Memory B cell (primary cell): ENCODE results near the gene GIT2.
"Not testable (repeated sequence)": the region's sequence is repeated elsewhere in the genome, so short reads cannot be mapped to it uniquely, and the experiment has no call there.

Experiments used
- ATAC-seq: fragments of 150-1000 bp; cut with Tn5 transposase; 2 replicates; pipeline ENCODE4 v1.10.0; 2021; ENCODE audit warnings: low read depth, mild to moderate bottlenecking, moderate library complexity
- DNase-seq, 2 donors: peaks; one replicate each; pipeline ENCODE4 v3.0.0; 2022; ENCODE audit warnings: low spot score in 2 of 2
- H3K27ac Mint-ChIP-seq: one replicate; pipeline ENCODE4 v1.8.0; 2022; ENCODE audit warnings: mild to moderate bottlenecking, moderate library complexity, mixed read lengths
- H3K27me3 Mint-ChIP-seq: one replicate; pipeline ENCODE4 v1.8.0; 2022; ENCODE audit warnings: mixed read lengths
- H3K36me3 Mint-ChIP-seq: one replicate; pipeline ENCODE4 v1.8.0; 2022; ENCODE audit warnings: mild to moderate bottlenecking, mixed read lengths
- H3K4me1 Mint-ChIP-seq: one replicate; pipeline ENCODE4 v1.8.0; 2022; ENCODE audit warnings: mixed read lengths
- H3K4me3 Mint-ChIP-seq: one replicate; pipeline ENCODE4 v1.8.0; 2022; ENCODE audit warnings: mild to moderate bottlenecking, moderate library complexity, mixed read lengths
- H3K9me3 Mint-ChIP-seq: one replicate; pipeline ENCODE4 v1.8.0; 2022; ENCODE audit warnings: mixed read lengths

GIT2 gene

GRCh38 chr12:109998904-109999648, 2.9 kb upstream of the GIT2 start, which contains the start of gene ANKRD13A:
TSS of gene ANKRD13A (plus strand) at chr12:109999430. CDS start at chr12:109999689, 259 bp downstream.
- peak within 1 kb of the TSS; percentile 99 for H3K27ac Mint-ChIP-seq
- ATAC-seq = peak; percentile 56
- peaks cover 7% of the 10 kb centered on the region for H3K36me3 Mint-ChIP-seq
- H3K9me3 Mint-ChIP-seq = no peaks in the 10 kb centered on the region
- H3K27me3 Mint-ChIP-seq = no peaks in the 10 kb centered on the region
- DNase-seq = peak; percentile 90 to 94
- H3K4me1 Mint-ChIP-seq = peaks cover 41% of the 10 kb centered on the region
- peak within 1 kb of the TSS; percentile 100 for H3K4me3 Mint-ChIP-seq

GRCh38 chr12:109998241-109998903, 2.2 kb upstream of the GIT2 start:
- DNase-seq = no peak
- Mint-ChIP-seq H3K9me3 (no peaks in the 10 kb centered on the region), H3K4me1 (peaks cover 38% of the 10 kb centered on the region), H3K4me3 (peak overlapping the region; percentile 97), H3K27ac (peak overlapping the region; percentile 99), H3K36me3 (peaks cover 5% of the 10 kb centered on the region), H3K27me3 (no peaks in the 10 kb centered on the region)
- no peak for ATAC-seq

GRCh38 chr12:109997393-109997792, 1.2 kb upstream of the GIT2 start:
- peak overlapping the region; percentile 21 for H3K27ac Mint-ChIP-seq
- peaks cover 35% of the 10 kb centered on the region for H3K4me1 Mint-ChIP-seq
- DNase-seq = no peak
- ATAC-seq = no peak
- peak overlapping the region; percentile 41 for H3K4me3 Mint-ChIP-seq
- peaks cover 2% of the 10 kb centered on the region for H3K36me3 Mint-ChIP-seq
- H3K27me3 Mint-ChIP-seq = no peaks in the 10 kb centered on the region
- no peaks in the 10 kb centered on the region for H3K9me3 Mint-ChIP-seq

DNA sequence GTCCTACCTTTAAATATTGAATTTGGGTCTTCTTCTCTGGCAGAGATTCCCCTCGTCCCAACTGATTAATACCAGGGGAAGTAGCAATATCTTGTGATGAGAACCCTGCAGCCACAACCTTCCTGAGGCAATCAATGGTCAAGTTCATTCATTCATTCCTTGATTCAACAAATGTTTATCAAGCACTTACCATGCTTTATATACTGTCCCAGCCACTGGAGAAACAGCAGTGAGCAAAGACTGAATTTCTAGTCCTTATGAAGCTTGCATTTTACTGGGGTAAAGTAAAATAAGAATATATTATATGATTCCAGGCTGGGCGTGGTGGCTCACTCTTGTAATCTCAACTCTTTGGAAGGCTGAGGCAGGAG, 300 bp upstream of the GIT2 start:
- no peaks in the 10 kb centered on the region for H3K9me3 Mint-ChIP-seq
- peak overlapping the region; percentile 89 for H3K4me3 Mint-ChIP-seq
- peak overlapping the region; percentile 90 for H3K27ac Mint-ChIP-seq
- H3K4me1 Mint-ChIP-seq = peaks cover 35% of the 10 kb centered on the region
- ATAC-seq = no peak
- peaks cover 2% of the 10 kb centered on the region for H3K36me3 Mint-ChIP-seq
- H3K27me3 Mint-ChIP-seq = no peaks in the 10 kb centered on the region
- no peak for DNase-seq

DNA sequence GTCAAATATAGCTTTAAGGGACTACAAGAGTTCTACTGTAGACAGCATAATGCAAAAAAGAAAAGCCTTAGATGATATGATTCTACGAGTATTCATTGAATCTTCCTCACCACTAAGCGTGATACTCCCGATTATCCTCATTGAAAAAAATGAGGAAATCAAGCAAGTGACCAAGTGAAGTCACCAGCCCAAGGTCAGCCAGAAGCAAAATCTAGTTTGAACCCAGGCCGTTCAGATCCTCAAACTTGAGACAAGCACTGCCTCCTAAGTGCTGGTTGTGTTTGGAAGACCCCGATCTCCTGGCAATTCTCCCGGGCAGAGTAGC, 845 bp downstream of the GIT2 start:
- Mint-ChIP-seq H3K4me3 (peak overlapping the region; percentile 89), H3K27me3 (no peaks in the 10 kb centered on the region), H3K4me1 (peaks cover 32% of the 10 kb centered on the region), H3K36me3 (peaks cover 3% of the 10 kb centered on the region), H3K27ac (peak overlapping the region; percentile 90), H3K9me3 (no peaks in the 10 kb centered on the region)
- DNase-seq (no peak), ATAC-seq (no peak)

DNA sequence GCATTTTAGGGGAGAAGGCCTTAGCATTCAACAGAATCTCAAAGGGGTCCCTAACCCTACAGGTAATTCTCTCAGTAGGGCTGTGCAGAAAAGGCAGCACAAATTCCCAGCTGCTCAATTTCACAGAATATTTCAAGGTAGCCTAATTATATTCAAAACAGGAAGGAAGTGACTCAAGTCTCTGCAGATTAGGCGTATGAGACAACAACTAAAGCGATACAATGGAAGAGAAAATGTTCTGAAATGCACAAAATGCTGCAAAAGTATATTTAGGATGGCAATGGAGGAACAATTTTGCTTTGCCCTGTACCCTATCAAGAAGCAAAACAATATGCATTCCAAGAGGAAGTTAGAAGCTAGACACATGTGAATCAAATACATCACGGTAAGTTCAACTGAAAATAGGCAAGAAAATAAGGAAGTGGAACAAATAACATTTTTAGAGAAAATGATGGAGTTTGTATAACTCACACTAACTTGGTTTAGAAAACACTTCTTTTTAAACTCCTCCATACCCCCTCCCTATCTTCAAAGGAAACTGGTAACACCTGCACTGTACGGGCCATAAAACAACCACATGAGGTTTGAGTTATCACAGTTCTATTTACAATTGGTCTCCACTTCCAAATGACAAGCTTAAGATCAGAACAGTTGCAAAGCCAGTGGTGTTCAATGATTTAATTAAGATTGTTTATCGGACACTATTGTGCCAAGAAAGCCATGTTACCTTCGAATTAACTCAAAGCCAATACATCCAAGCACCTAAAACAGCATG, 1.6 kb downstream of the GIT2 start:
- H3K27ac Mint-ChIP-seq = peak overlapping the region; percentile 90
- peak overlapping the region; percentile 89 for H3K4me3 Mint-ChIP-seq
- ATAC-seq = peak; percentile 5
- peaks cover 32% of the 10 kb centered on the region for H3K4me1 Mint-ChIP-seq
- peaks cover 4% of the 10 kb centered on the region for H3K36me3 Mint-ChIP-seq
- no peak for DNase-seq
- no peaks in the 10 kb centered on the region for H3K27me3 Mint-ChIP-seq
- no peaks in the 10 kb centered on the region for H3K9me3 Mint-ChIP-seq

DNA sequence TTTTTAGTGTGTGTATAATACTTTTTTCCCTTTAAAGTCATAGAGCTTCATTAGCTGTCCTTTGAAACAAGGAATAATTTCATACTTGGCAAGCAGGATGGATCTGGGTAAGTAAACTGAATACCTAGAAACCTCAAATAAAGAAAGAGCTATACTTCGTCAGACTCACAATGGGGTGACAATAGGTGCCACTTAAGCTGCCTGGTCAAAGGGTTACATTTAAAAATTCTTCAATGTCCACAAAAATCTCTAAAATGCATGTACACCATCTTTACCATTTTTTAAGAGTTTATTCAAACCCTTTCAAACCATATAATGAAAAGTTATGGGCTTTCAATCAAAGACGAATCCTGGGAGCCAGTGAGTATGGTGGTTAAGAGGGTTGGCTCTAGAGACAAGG, 3.1 kb downstream of the GIT2 start:
- Mint-ChIP-seq H3K4me1 (peaks cover 27% of the 10 kb centered on the region), H3K27ac (peak overlapping the region; percentile 38), H3K4me3 (no peak overlapping the region), H3K27me3 (no peaks in the 10 kb centered on the region), H3K9me3 (no peaks in the 10 kb centered on the region), H3K36me3 (peaks cover 8% of the 10 kb centered on the region)
- DNase-seq (no peak), ATAC-seq (no peak)

DNA sequence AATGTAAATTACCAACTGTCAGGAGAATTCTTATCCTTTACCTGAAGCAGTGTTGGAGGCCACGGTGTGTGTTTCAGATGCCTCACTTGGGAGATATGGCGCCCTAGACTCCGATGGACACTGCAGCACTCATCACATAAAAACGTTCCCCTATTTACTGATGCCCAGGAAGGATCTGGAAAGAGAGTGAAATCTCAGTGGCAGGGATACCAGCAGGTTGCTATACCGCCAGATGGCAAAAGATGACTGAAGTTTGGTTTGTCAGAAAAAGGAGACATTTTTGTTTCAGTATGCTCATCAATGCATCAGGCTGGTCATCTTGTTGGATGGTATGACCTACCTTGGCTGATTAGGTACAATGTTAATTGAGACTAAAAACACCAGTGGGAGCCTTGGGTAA, 4.6 kb downstream of the GIT2 start:
- ATAC-seq (no peak), DNase-seq (no peak)
- no peaks in the 10 kb centered on the region for H3K9me3 Mint-ChIP-seq
- peaks cover 19% of the 10 kb centered on the region for H3K4me1 Mint-ChIP-seq
- peak overlapping the region; percentile 63 for H3K27ac Mint-ChIP-seq
- H3K4me3 Mint-ChIP-seq = no peak overlapping the region
- H3K36me3 Mint-ChIP-seq = peaks cover 13% of the 10 kb centered on the region
- no peaks in the 10 kb centered on the region for H3K27me3 Mint-ChIP-seq

GRCh38 chr12:109989380-109989779, 6.8 kb downstream of the GIT2 start:
- Mint-ChIP-seq H3K4me3 (no peak overlapping the region), H3K27ac (peak overlapping the region; percentile 53), H3K36me3 (peaks cover 17% of the 10 kb centered on the region), H3K27me3 (no peaks in the 10 kb centered on the region), H3K9me3 (no peaks in the 10 kb centered on the region), H3K4me1 (peaks cover 7% of the 10 kb centered on the region)
- DNase-seq (no peak), ATAC-seq (no peak)

GRCh38 chr12:109988903-109989302, 7.3 kb downstream of the GIT2 start:
- Mint-ChIP-seq H3K4me1 (peaks cover 6% of the 10 kb centered on the region), H3K9me3 (no peaks in the 10 kb centered on the region)

DNA sequence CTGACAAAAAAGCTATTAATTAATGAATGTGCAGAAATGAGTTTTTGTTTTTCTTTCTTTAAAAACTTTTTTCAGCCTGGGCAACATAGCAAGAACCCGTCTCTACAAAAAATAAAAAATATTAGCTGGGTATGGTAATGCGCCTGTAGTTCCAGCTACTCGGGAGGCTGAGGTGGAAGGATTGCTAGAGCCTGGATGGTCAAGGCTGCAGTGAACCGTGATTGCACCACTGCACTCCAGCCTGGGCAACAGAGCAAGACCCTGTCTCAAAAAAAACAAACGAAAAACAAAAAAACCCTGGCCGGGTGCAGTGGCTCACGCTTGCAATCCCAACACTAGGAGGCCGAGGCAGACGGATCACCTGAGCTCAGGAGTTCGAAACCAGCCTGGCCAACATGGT, 7.9 kb downstream of the GIT2 start:
- no peak for DNase-seq
- H3K36me3 Mint-ChIP-seq = peaks cover 17% of the 10 kb centered on the region
- no peak overlapping the region for H3K27ac Mint-ChIP-seq
- no peaks in the 10 kb centered on the region for H3K9me3 Mint-ChIP-seq
- no peak for ATAC-seq
- H3K4me1 Mint-ChIP-seq = peaks cover 4% of the 10 kb centered on the region
- H3K4me3 Mint-ChIP-seq = no peak overlapping the region
- H3K27me3 Mint-ChIP-seq = no peaks in the 10 kb centered on the region

More at GRCh38 chr12:109988903-109989302, 7.3 kb downstream of the GIT2 start:
- peaks cover 17% of the 10 kb centered on the region for H3K36me3 Mint-ChIP-seq
- H3K27me3 Mint-ChIP-seq = no peaks in the 10 kb centered on the region
- ATAC-seq (no peak), DNase-seq (no peak)
- no peak overlapping the region for H3K4me3 Mint-ChIP-seq
- no peak overlapping the region for H3K27ac Mint-ChIP-seq

DNA sequence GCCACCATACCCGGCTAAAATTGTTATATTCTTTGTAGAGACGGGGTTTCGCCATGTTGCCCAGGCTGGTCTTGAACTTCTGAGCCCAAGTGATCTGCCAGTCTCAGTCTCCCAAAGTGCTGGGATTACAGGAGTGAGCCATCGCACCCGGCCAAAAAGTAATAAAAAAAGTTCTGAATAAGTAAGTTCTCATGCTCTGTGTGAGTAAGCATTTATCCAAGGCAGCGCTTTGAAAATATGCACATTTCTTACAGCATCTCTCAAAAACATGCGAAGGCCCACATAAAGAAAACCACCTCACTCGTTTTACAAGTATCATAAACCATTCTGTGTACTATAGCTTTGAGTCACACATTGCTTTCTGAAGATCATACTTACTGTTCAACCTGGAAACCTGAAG, 8.6 kb downstream of the GIT2 start:
- no peaks in the 10 kb centered on the region for H3K27me3 Mint-ChIP-seq
- H3K4me3 Mint-ChIP-seq = no peak overlapping the region
- no peak overlapping the region for H3K27ac Mint-ChIP-seq
- ATAC-seq = no peak
- H3K9me3 Mint-ChIP-seq = no peaks in the 10 kb centered on the region
- H3K36me3 Mint-ChIP-seq = peaks cover 19% of the 10 kb centered on the region
- DNase-seq = no peak
- H3K4me1 Mint-ChIP-seq = peaks cover 2% of the 10 kb centered on the region

GRCh38 chr12:109986236-109986635, 9.9 kb downstream of the GIT2 start:
- not testable (repeated sequence) for H3K4me1 Mint-ChIP-seq, ATAC-seq, H3K4me3 Mint-ChIP-seq, H3K9me3 Mint-ChIP-seq, DNase-seq, H3K27ac Mint-ChIP-seq, H3K27me3 Mint-ChIP-seq
- H3K36me3 Mint-ChIP-seq = peaks cover 26% of the 10 kb centered on the region

DNA sequence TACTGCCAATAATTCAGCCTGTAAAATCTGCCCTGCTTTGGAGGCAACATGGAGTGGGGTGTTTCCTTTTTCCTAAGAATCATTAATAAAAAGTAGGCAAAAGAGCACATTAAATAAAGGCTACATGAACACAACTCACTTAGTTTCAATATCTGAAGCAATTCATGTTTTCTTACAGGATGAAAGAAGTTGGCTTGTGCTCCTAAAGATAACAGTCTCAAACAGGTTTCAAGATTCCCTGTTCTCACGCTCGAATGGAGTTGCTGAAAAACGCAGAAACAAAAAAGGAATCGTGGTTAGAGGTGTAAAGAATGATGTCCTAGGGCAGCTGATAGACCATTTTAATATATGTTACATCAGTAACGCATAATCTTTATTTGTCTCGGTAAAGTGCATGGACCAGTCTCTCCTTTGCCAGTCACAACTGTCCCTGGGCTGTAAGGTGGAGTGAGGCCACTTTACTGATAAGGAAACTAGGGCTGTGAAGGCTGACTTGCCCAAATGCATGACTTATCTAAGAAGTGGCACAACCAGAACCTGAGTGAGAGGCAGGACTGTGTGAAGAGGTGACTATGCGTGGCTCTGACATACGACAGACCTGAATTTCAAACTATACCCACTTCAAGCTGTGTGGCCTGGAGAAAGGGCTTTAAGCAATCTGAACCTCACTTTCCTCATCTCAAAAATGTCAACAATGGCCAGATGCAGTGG, 12.6 kb downstream of the GIT2 start:
- Mint-ChIP-seq H3K9me3 (no peaks in the 10 kb centered on the region), H3K27me3 (no peaks in the 10 kb centered on the region), H3K4me3 (no peak overlapping the region), H3K36me3 (peaks cover 28% of the 10 kb centered on the region), H3K27ac (no peak overlapping the region), H3K4me1 (peaks cover 3% of the 10 kb centered on the region)
- ATAC-seq = no peak
- DNase-seq = no peak
